Sigmoid colon (tissue), 7 donors: ENCODE measurements around the gene ERBB2. TPM values are rescaled to one million over a fixed set of nuclear protein-coding genes. Genes with fewer than 3 reads are reported as not detected.

Source experiments
- DNase-seq: peaks from one replicate; pipeline ENCODE4 v3.0.0-alpha.2; 2019
- H3K27ac ChIP-seq, 4 donors: fragments of 200-600 bp; sonication (generic); one replicate each; pipeline ENCODE4 v1.5.1; 2016 to 2019; ENCODE audit warnings: mild to moderate bottlenecking in 1 of 4
- H3K27me3 ChIP-seq, 3 donors: fragments of 200-600 bp; sonication (generic); one replicate each; pipeline ENCODE4 v1.5.1; 2019; ENCODE audit warnings: mild to moderate bottlenecking in 1 of 3
- H3K36me3 ChIP-seq, 4 donors: fragments of 200-600 bp; sonication (generic); one replicate each; pipeline ENCODE4 v1.5.1; 2016 to 2019
- H3K4me1 ChIP-seq, 4 donors: fragments of 200-600 bp; sonication (generic); one replicate each; pipeline ENCODE4 v1.5.1; 2017 to 2019
- H3K4me3 ChIP-seq, 4 donors: fragments of 200-600 bp; sonication (generic); one replicate each; pipeline ENCODE4 v1.5.1; 2017 to 2019; ENCODE audit warnings: mild to moderate bottlenecking in 2 of 4, moderate library complexity in 1 of 4
- H3K9me3 ChIP-seq, 4 donors: fragments of 200-600 bp in 3 of 4; sonication (generic) in 3 of 4; one replicate each; pipeline versions ENCODE4 v1.5.1 to v1.6.1; 2013 to 2019
- CTCF ChIP-seq, 4 experiments: fragments of 450-650 bp in 3 of 4; fragments of 200-600 bp in 1 of 4; IDR thresholded peaks; one replicate each; pipeline ENCODE4 v1.5.1; 2016 to 2019; ENCODE audit warnings: antibody characterized with exemption in 4 of 4, mild to moderate bottlenecking in 3 of 4, moderate library complexity in 2 of 4
- EP300 ChIP-seq, 4 donors: sonication (generic); formaldehyde crosslinking; IDR thresholded peaks; one replicate each; pipeline ENCODE4 v1.6.1; 2017; ENCODE audit warnings: antibody characterized with exemption in 4 of 4
- POLR2A ChIP-seq, 2 donors: fragments of 450-650 bp; IDR thresholded peaks; one replicate each; pipeline ENCODE4 v1.6.1; 2016; ENCODE audit warnings: antibody characterized with exemption in 2 of 2, mild to moderate bottlenecking in 2 of 2, moderate library complexity in 2 of 2
- POLR2AphosphoS5 ChIP-seq, 4 donors: sonication (generic); formaldehyde crosslinking; IDR thresholded peaks; one replicate each; pipeline ENCODE4 v1.6.1; 2017; ENCODE audit warnings: antibody characterized with exemption in 4 of 4
- WGBS, 2 donors: extraction: QIAGEN DNeasy Blood & Tissue Kit; methylation state at CpG; one replicate each; pipeline ENCODE4 v1.1.7; 2013; 5-methylcytosine and 5-hydroxymethylcytosine counted together
- intact Hi-C: fragments of 100-400 bp; cut with DNase I; formaldehyde crosslinking; loops from one replicate; pipeline ENCODE4 v1.15.1; 2023
- polyA plus RNA-seq, 3 donors: library from polyadenylated mRNA; stranded (reverse); fragments of 200-250 nt; gene quantifications; one replicate each; pipeline ENCODE4 v1.2.3, GENCODE V29; 2013
- total RNA-seq, 4 donors: library from RNA; depleted of rRNA; stranded (reverse); fragments of >200 nt; gene quantifications; one replicate each; pipeline ENCODE4 v1.1.0, GENCODE V29; 2016
- donor health status: healthy with polysubstance abuse.
- donor health status: Bipolar disorder and iron deficiency.
- donor health status: healthy.

ERBB2 gene
- total and polyA plus RNA-seq, 7 donors, result 11.8 to 58.9 (median 21.0) TPM

- H3K4me3 ChIP-seq, result no peak overlapping the region
- no peaks in the 10 kb centered on the region for H3K36me3 ChIP-seq
- TF ChIP-seq EP300 (IDR thresholded peaks at IDR 0.05), result no peak
- no peak for TF ChIP-seq POLR2A (IDR thresholded peaks at IDR 0.05)
- TF ChIP-seq CTCF (IDR thresholded peaks at IDR 0.05), result no peak
- no peak for TF ChIP-seq POLR2AphosphoS5 (IDR thresholded peaks at IDR 0.05)
- H3K27me3 ChIP-seq, result peaks cover 32 to 60% (median 49%) of the 10 kb centered on the region in 3 donors
- no peak for DNase-seq
- H3K4me1 ChIP-seq, result peaks cover 0 to 26% (median 20%) of the 10 kb centered on the region in 4 donors
- H3K27ac ChIP-seq, result no peak overlapping the region
- H3K9me3 ChIP-seq, result no peaks in the 10 kb centered on the region
- intact Hi-C loops, result no loop called here
- 87 to 88% methylated on average over 21 of the region's 21 CpGs for WGBS, 2 donors
Observed at GRCh38 chr17:39742856-39743436, 43.1 kb downstream of the ERBB2 start.

GRCh38 chr17:39744075-39744835, 44.4 kb downstream of the ERBB2 start:
- Histone ChIP-seq H3K4me3 (no peak overlapping the region), H3K27ac (no peak overlapping the region), H3K27me3 (peaks cover 19 to 47% (median 36%) of the 10 kb centered on the region in 3 donors), H3K4me1 (peaks cover 0 to 13% (median 6%) of the 10 kb centered on the region in 4 donors), H3K9me3 (no peaks in the 10 kb centered on the region), H3K36me3 (no peaks in the 10 kb centered on the region)
- intact Hi-C loops, result no loop called here
- WGBS, 2 donors, result 87 to 88% methylated on average over 16 of the region's 16 CpGs
- no peak for DNase-seq
- no peak for TF ChIP-seq POLR2A (IDR thresholded peaks at IDR 0.05)
- no peak for TF ChIP-seq EP300 (IDR thresholded peaks at IDR 0.05)
- TF ChIP-seq POLR2AphosphoS5 (IDR thresholded peaks at IDR 0.05), result no peak
- no peak for TF ChIP-seq CTCF (IDR thresholded peaks at IDR 0.05)

- intact Hi-C loops, result no loop called here
- no peak for TF ChIP-seq POLR2A (IDR thresholded peaks at IDR 0.05)
- no peak for TF ChIP-seq CTCF (IDR thresholded peaks at IDR 0.05)
- no peak for TF ChIP-seq EP300 (IDR thresholded peaks at IDR 0.05)
- no peak for TF ChIP-seq POLR2AphosphoS5 (IDR thresholded peaks at IDR 0.05)
- no peak for DNase-seq
- H3K9me3 ChIP-seq, result no peaks in the 10 kb centered on the region
- WGBS, 2 donors, result 83 to 86% methylated on average over 8 of the region's 8 CpGs
- no peak overlapping the region for H3K4me3 ChIP-seq
- no peak overlapping the region for H3K27ac ChIP-seq
- peaks cover 15 to 41% (median 30%) of the 10 kb centered on the region in 3 donors for H3K27me3 ChIP-seq
- no peaks in the 10 kb centered on the region for H3K36me3 ChIP-seq
- H3K4me1 ChIP-seq, result peaks cover 0 to 10% (median under 1%) of the 10 kb centered on the region in 4 donors
Observed at GRCh38 chr17:39744836-39745215, 45.0 kb downstream of the ERBB2 start.

- no peak for DNase-seq
- H3K4me1 ChIP-seq, result peaks cover 0 to 10% (median 0%) of the 10 kb centered on the region in 4 donors
- 93 to 96% methylated on average over 23 of the region's 23 CpGs for WGBS, 2 donors
- no peak for TF ChIP-seq POLR2AphosphoS5 (IDR thresholded peaks at IDR 0.05)
- no peak for TF ChIP-seq EP300 (IDR thresholded peaks at IDR 0.05)
- TF ChIP-seq POLR2A (IDR thresholded peaks at IDR 0.05), result no peak
- no peak for TF ChIP-seq CTCF (IDR thresholded peaks at IDR 0.05)
- H3K27me3 ChIP-seq, result peaks cover 8 to 34% (median 23%) of the 10 kb centered on the region in 3 donors
- H3K9me3 ChIP-seq, result no peaks in the 10 kb centered on the region
- no peak overlapping the region for H3K4me3 ChIP-seq
- intact Hi-C loops, result no loop called here
- H3K36me3 ChIP-seq, result no peaks in the 10 kb centered on the region
- H3K27ac ChIP-seq, result no peak overlapping the region
Observed at GRCh38 chr17:39745335-39746144, 45.7 kb downstream of the ERBB2 start.
